Measurements from ENCODE around the gene AGMO.

GRCh38 chr7:15167912-15168311 lies 393.9 kb downstream of the AGMO start:
- no peak for TF ChIP-seq CTCF (optimal IDR thresholded peaks at IDR 0.05 in 1 of 3, IDR thresholded peaks at IDR 0.05 in 1 of 3, conservative IDR thresholded peaks at IDR 0.05 in 1 of 3; ENCODE audit: extremely low read depth in 1 of 3, insufficient read depth in 2 of 3, low read length in 3 of 3)
- no peak for TF ChIP-seq EZH2 (IDR thresholded peaks at IDR 0.05; ENCODE audit: low read length)

Measured in keratinocyte (primary cell).